ENCODE data around the gene ADARB2. TPM values are rescaled to one million over a fixed set of nuclear protein-coding genes. Genes with fewer than 3 reads are reported as not detected.

Gene ADARB2
- polyA plus RNA-seq, 3 donors = not detected

DNA sequence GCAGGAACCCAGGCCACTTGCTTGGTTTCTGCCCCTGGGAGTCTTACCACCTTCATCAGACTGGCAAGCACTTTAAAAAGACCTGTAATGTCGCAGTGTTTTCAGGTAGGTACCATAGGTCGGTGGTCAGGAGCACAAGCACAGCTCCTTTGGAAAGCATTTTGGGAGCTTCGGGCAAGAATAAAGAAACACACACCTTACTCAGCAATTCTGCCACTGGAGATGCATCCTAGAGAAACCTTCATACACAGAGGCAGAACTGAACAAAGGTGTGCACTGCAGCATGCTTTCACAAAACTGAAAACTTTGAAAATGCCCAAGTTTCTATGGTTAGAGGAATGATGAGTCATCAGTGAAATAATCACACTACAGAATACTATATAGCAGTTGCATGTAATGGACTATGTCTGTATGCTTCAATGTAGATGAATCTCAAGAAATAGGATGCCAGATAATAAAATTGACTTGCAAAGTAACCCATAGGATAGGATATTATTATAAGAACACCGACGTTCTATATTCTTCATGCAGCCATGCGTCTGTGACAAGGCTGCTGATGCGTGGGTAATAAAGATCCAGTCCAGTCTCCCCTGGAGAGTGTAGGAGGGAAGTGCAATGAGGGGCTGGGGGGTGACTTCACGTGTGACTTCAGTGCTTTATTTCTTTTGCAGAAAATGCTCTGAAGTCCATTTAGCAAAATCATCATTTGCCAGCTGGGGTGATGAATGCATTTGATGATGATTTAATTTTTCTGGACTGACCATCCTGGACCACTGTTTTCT, 371.6 kb downstream of the ADARB2 start:
- peaks cover 4 to 46% (median 20%) of the 10 kb centered on the region in 3 donors for H3K27me3 Mint-ChIP-seq (ENCODE audit: low read depth in 3 of 3)
- Histone ChIP-seq H4K20me1 (ENCODE audit: insufficient read depth, low read length) (no peaks in the 10 kb centered on the region), H3K9me3 (replicated peaks in 1 of 2; ENCODE audit: control insufficient read depth in 1 of 2, insufficient read depth in 1 of 2, low read length in 2 of 2) (no peaks in the 10 kb centered on the region), H3K79me2 (ENCODE audit: insufficient read depth, low read length) (no peaks in the 10 kb centered on the region), H3K9ac (ENCODE audit: insufficient read depth, low read length, poor library complexity, severe bottlenecking) (no peak overlapping the region), H3K4me3 (replicated peaks in 1 of 3; ENCODE audit: low read depth in 2 of 3, low read length in 3 of 3) (no peak overlapping the region), H2AFZ (ENCODE audit: insufficient read depth, low read depth, low read length, poor library complexity, severe bottlenecking) (no peak overlapping the region), H3K4me1 (ENCODE audit: control insufficient read depth in 1 of 2, insufficient read depth in 2 of 2, low read length in 2 of 2) (no peaks in the 10 kb centered on the region), H3K27ac (ENCODE audit: low read depth in 1 of 2, low read length in 2 of 2) (no peak overlapping the region), H3K36me3 (replicated peaks in 1 of 2; ENCODE audit: control insufficient read depth in 1 of 2, insufficient read depth in 2 of 2, low read length in 2 of 2) (no peaks in the 10 kb centered on the region), H3K4me2 (replicated peaks; ENCODE audit: extremely low read depth, low read length, poor library complexity, severe bottlenecking) (no peak overlapping the region), H3K27me3 (ENCODE audit: control insufficient read depth in 2 of 2, insufficient read depth in 2 of 2, low read length in 2 of 2) (peaks cover 0 to 17% of the 10 kb centered on the region in 2 donors)
- peaks cover 0 to 2% (median 2%) of the 10 kb centered on the region in 7 donors for H3K9me3 Mint-ChIP-seq
- no peak overlapping the region for H3K27ac Mint-ChIP-seq
- no peaks in the 10 kb centered on the region for H3K36me3 Mint-ChIP-seq
- TF ChIP-seq, protein P1, sequence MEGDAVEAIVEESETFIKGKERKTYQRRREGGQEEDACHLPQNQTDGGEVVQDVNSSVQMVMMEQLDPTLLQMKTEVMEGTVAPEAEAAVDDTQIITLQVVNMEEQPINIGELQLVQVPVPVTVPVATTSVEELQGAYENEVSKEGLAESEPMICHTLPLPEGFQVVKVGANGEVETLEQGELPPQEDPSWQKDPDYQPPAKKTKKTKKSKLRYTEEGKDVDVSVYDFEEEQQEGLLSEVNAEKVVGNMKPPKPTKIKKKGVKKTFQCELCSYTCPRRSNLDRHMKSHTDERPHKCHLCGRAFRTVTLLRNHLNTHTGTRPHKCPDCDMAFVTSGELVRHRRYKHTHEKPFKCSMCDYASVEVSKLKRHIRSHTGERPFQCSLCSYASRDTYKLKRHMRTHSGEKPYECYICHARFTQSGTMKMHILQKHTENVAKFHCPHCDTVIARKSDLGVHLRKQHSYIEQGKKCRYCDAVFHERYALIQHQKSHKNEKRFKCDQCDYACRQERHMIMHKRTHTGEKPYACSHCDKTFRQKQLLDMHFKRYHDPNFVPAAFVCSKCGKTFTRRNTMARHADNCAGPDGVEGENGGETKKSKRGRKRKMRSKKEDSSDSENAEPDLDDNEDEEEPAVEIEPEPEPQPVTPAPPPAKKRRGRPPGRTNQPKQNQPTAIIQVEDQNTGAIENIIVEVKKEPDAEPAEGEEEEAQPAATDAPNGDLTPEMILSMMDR (IDR thresholded peaks at IDR 0.05) = no peak
- no peak for DNase-seq
- H3K4me1 Mint-ChIP-seq = no peaks in the 10 kb centered on the region
- intact Hi-C loops (cut with micrococcal nuclease) = no loop called here
- H3K4me3 Mint-ChIP-seq = no peak overlapping the region
- WGBS (ENCODE audit: insufficient coverage) = 84% methylated on average over 6 of the region's 8 CpGs

GRCh38 chr10:1364151-1364910, 373.0 kb downstream of the ADARB2 start:
- Mint-ChIP-seq H3K36me3 (no peaks in the 10 kb centered on the region), H3K27ac (no peak overlapping the region), H3K4me1 (no peaks in the 10 kb centered on the region), H3K9me3 (peaks cover 0 to 2% (median 2%) of the 10 kb centered on the region in 7 donors), H3K4me3 (no peak overlapping the region), H3K27me3 (ENCODE audit: low read depth in 3 of 3) (peaks cover 8 to 52% (median 27%) of the 10 kb centered on the region in 3 donors)
- no peaks in the 10 kb centered on the region for H4K20me1 ChIP-seq (ENCODE audit: insufficient read depth, low read length)
- 98% methylated on average over 7 of the region's 16 CpGs for WGBS (ENCODE audit: insufficient coverage)
- H3K27me3 ChIP-seq (ENCODE audit: control insufficient read depth in 2 of 2, insufficient read depth in 2 of 2, low read length in 2 of 2) = peaks cover 0 to 19% of the 10 kb centered on the region in 2 donors
- no peaks in the 10 kb centered on the region for H3K36me3 ChIP-seq (replicated peaks in 1 of 2; ENCODE audit: control insufficient read depth in 1 of 2, insufficient read depth in 2 of 2, low read length in 2 of 2)
- H2AFZ ChIP-seq (ENCODE audit: insufficient read depth, low read depth, low read length, poor library complexity, severe bottlenecking) = no peak overlapping the region
- intact Hi-C loops (cut with micrococcal nuclease) = no loop called here
- no peak overlapping the region for H3K4me3 ChIP-seq (replicated peaks in 1 of 3; ENCODE audit: low read depth in 2 of 3, low read length in 3 of 3)
- H3K79me2 ChIP-seq (ENCODE audit: insufficient read depth, low read length) = no peaks in the 10 kb centered on the region
- no peak for DNase-seq
- TF ChIP-seq, protein P1 (IDR thresholded peaks at IDR 0.05) = no peak
- H3K27ac ChIP-seq (ENCODE audit: low read depth in 1 of 2, low read length in 2 of 2) = no peak overlapping the region
- H3K9me3 ChIP-seq (replicated peaks in 1 of 2; ENCODE audit: control insufficient read depth in 1 of 2, insufficient read depth in 1 of 2, low read length in 2 of 2) = no peaks in the 10 kb centered on the region
- H3K4me1 ChIP-seq (ENCODE audit: control insufficient read depth in 1 of 2, insufficient read depth in 2 of 2, low read length in 2 of 2) = no peaks in the 10 kb centered on the region
- H3K4me2 ChIP-seq (replicated peaks; ENCODE audit: extremely low read depth, low read length, poor library complexity, severe bottlenecking) = no peak overlapping the region
- no peak overlapping the region for H3K9ac ChIP-seq (ENCODE audit: insufficient read depth, low read length, poor library complexity, severe bottlenecking)
